Natural killer cell treated with Interleukin-12 subunit alpha and Interleukin-12 subunit beta and Interleukin-15 and Interleukin-18, amount 100 ng/mL, for 72 hours (primary cell): ENCODE measurements around the gene CLDN18. TPM values are rescaled to one million over a fixed set of nuclear protein-coding genes. Genes with fewer than 3 reads are reported as not detected.

Source experiments
- ATAC-seq, 2 donors: fragments of 150-1000 bp; cut with Tn5 transposase in 1 of 2; sonication (Bioruptor Pico), chemical (Tn5 transposase) in 1 of 2; 2 replicates each; pipeline ENCODE4 v1.10.0; 2021
- DNase-seq: peaks from one replicate; pipeline ENCODE4 v3.0.0; 2022; ENCODE audit warnings: low spot score
- H3K27ac Mint-ChIP-seq, 2 donors: 1 replicate in 1 of 2; 2 replicates in 1 of 2; pipeline ENCODE4 v1.8.0; 2022; ENCODE audit warnings: mixed read lengths in 2 of 2, mild to moderate bottlenecking in 1 of 2, moderate library complexity in 1 of 2
- H3K27me3 Mint-ChIP-seq, 2 donors: 1 replicate in 1 of 2; 2 replicates in 1 of 2; pipeline ENCODE4 v1.8.0; 2022; ENCODE audit warnings: mixed read lengths in 2 of 2
- H3K36me3 Mint-ChIP-seq: one replicate; pipeline ENCODE4 v1.8.0; 2022; ENCODE audit warnings: mixed read lengths
- H3K4me1 Mint-ChIP-seq, 2 donors: 1 replicate in 1 of 2; 2 replicates in 1 of 2; pipeline ENCODE4 v1.8.0; 2022; ENCODE audit warnings: low read depth in 2 of 2, mixed read lengths in 2 of 2, mild to moderate bottlenecking in 1 of 2
- H3K4me3 Mint-ChIP-seq: one replicate; pipeline ENCODE4 v1.8.0; 2022; ENCODE audit warnings: mixed read lengths
- H3K9me3 Mint-ChIP-seq: 2 replicates; pipeline ENCODE4 v1.8.0; 2022; ENCODE audit warnings: mixed read lengths
- total RNA-seq, 2 donors: library from RNA; stranded (reverse); gene quantifications; one replicate each; pipeline ENCODE4 v1.2.3, GENCODE V29; 2022

Gene CLDN18
- total RNA-seq, 2 donors from 2014 or later: not detected

- H3K27me3 Mint-ChIP-seq: peaks cover 7 to 11% of the 10 kb centered on the region in 2 donors
- no peak overlapping the region for H3K4me3 Mint-ChIP-seq
- H3K36me3 Mint-ChIP-seq: no peaks in the 10 kb centered on the region
- peaks cover 6 to 7% of the 10 kb centered on the region in 2 donors for H3K4me1 Mint-ChIP-seq
- ATAC-seq: peak in 1 of 2 donors; percentile 36
- DNase-seq: no peak
- no peaks in the 10 kb centered on the region for H3K9me3 Mint-ChIP-seq
- no peak overlapping the region for H3K27ac Mint-ChIP-seq
Observed at GRCh38 chr3:138081371-138082084, 71.6 kb downstream of the CLDN18 start.

GRCh38 chr3:138082085-138082991, 72.4 kb downstream of the CLDN18 start:
- ATAC-seq (no peak), DNase-seq (no peak)
- H3K36me3 Mint-ChIP-seq: no peaks in the 10 kb centered on the region
- H3K4me1 Mint-ChIP-seq: peaks cover 6 to 7% of the 10 kb centered on the region in 2 donors
- peaks cover 7 to 11% of the 10 kb centered on the region in 2 donors for H3K27me3 Mint-ChIP-seq
- H3K4me3 Mint-ChIP-seq: no peak overlapping the region
- H3K9me3 Mint-ChIP-seq: no peaks in the 10 kb centered on the region
- no peak overlapping the region for H3K27ac Mint-ChIP-seq

- DNase-seq: no peak
- Mint-ChIP-seq H3K27me3 (peaks cover 7 to 11% of the 10 kb centered on the region in 2 donors), H3K36me3 (no peaks in the 10 kb centered on the region), H3K4me1 (peaks cover 6 to 7% of the 10 kb centered on the region in 2 donors), H3K27ac (no peak overlapping the region), H3K4me3 (no peak overlapping the region), H3K9me3 (no peaks in the 10 kb centered on the region)
- ATAC-seq: no peak
Observed at GRCh38 chr3:138082992-138083386, 73.0 kb downstream of the CLDN18 start.

Other genes with a start within 250 kb of the CLDN18 start
- gene SOX14, start 245.8 kb upstream of the CLDN18 start, total RNA-seq: not detected
- gene DZIP1L, start 105.4 kb downstream of the CLDN18 start, total RNA-seq: not detected
- gene A4GNT, start 122.2 kb downstream of the CLDN18 start, total RNA-seq: not detected
- 10 to 100 TPM; 21.6 to 23.4 TPM for gene DBR1, start 164.8 kb downstream of the CLDN18 start, total RNA-seq
- 10 to 100 TPM; 50.2 to 56.6 TPM for gene ARMC8, start 177.1 kb downstream of the CLDN18 start, total RNA-seq